Suppressor macrophage treated with lipopolysaccharide for 4 hours (primary cell): Measurements from ENCODE around the gene CWH43.
A peak's percentile ranks its signal among the peaks of the same experiment; 100 is the strongest.
"Not testable (repeated sequence)": the region's sequence is repeated elsewhere in the genome, so short reads cannot be mapped to it uniquely, and the experiment has no call there.

ENCODE experiments used
- DNase-seq: peaks from one replicate; pipeline ENCODE4 v3.0.0-alpha.2; 2020

CWH43 gene

DNA sequence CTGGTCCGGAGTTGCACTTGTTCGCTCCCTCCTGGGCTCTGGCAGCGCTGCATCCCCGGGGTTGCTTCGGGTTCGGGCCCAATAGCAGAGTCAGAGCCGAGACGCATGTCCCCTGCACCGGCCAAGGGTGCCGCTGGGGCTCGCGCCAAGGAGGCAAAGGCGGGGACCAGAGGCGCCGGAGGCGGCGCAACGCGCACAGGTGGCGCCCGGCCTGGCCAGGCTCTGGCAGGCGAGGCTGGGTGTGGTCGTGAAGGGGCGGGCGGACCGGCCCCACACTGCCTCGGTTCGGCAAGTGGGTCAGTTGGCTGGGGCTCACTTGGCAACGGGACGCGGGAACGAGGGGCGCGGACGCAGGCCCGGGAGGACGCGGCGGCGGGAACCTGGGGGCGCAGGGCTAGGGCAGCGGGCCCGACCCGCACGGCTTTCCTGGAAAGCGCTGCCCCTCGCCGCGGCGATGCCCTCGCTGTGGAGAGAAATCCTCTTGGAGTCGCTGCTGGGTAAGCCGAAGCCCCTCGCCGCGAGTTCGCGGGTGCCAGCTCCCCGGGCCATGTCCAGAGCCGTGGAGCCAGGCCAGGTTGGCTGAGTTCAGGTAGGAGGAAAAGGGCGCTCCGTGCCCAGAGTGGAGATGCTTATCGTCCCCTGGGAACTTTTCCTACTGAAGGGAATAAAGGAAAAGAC, at the start of gene CWH43:
TSS of gene CWH43 (plus strand) at position 300 of the 678 bp plus-strand sequence. CDS start at position 455, 155 bp downstream.
- DNase-seq, result no peak

DNA sequence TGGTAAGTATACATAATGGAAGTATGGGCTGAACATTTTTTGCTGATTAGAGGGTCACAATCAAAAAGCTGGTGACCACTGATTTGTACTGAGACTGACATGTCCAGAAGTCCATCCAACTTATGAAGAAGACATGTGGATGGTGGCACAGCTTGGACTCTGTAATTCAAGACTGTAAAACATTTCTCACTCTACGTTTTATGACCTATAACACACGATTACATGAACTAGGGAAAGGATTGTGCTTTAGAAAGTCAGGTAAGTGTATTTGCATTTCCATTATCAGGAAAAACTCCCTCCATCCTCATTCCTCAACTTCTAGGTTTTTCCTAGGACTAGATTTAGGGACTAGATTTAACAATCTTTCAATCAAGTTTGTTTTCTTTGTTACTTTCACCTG, 49.0 kb upstream of the CWH43 start:
- DNase-seq, result no peak

DNA sequence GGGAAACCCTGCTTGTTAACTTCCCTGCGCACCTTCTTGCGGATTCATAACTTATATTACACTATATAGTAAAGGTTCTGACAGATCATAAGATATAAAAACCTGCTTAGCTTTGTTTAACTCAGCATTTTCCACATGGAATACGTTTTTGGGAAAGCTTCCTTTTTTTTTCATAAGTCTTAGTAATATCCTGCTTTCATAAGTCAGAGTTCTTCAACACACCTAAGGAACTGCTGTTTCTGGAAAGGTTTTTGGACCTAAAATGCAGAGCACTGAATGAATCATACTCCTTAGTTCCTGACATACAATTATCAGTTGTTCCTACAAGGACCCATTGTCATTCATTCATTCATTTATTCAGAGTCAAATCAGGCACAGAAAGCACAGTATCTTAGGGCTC, 47.2 kb upstream of the CWH43 start:
- DNase-seq, result no peak

DNA sequence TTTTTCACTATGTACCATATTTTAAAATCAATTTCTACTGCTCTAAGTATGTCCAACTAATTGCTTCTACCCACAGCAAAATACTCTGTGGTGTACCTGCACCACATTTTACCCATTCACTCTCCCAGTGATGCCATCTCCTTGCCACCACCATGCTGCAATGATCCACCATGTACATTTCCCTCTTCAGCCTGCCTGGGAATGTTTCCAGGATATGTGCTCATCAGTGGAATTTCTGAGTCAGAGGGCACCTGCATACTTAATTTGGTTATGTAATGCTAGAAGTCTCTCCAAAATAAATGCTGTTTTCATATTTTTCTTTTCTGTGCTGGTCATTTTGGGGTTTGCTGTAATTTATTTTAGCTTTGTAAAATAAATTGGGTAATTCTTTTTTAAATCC, 46.3 kb upstream of the CWH43 start:
- DNase-seq, result no peak

DNA sequence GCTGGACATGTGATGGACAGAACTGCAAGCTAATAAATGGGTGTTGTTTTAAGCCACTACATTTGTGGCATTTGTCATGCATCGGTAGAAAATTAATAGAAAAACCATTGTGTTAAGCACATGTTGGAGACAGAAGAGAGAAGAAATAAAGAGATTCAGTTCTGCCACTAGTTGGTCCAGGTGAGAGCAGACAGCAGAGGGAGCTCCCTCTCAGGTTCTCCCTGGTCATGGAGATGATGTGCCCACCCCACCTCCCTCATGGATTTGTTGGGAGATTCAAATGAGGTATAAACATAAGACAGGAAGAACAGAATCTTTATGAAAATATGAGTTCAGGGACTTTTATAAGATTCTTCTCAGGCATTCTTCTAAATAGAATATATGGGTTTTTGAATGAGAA, 42.7 kb upstream of the CWH43 start:
- no peak for DNase-seq

DNA sequence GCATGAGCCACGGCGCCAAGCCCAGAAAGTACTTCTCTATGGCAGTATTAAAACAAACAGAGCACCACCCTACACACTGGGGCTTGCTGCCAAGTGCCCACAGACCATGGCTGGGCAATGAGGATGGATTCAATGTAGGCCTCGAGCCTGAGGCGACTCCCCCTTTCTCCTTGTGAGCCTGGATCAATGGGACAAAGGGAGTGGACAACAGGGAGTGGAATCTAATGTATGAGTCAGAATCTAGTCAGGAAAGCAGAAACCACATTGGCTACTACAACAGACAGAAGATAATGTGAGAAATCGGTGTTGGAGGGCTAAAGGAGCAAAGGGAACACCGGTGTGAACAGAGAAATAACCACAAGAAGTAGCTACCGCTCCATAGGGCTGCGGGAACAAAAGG, 41.8 kb upstream of the CWH43 start:
- no peak for DNase-seq

DNA sequence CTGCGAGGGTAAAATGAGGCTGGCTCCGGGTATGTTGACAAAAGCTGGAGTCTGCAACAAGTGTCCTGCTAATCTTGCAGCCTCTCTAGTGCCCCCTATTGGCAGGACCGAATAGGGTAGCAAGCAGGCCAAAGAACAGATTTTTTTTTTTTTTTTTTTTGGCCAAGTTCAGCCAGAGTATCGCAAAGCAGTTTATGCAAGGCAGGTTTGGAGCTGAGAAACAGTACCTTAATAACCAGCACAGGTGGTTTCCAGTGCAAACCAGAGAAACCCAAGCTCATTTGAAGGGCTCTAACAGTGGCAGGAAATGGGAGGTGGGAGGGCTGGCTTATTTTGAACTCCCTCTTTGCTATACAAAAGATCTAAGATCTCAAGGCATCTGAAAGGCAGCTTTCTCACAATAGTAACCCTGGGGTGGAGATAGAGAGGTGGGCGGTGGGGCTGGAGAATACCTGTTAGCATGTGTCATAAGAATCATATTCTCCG, 41.3 kb upstream of the CWH43 start:
- peak; percentile 35 for DNase-seq

DNA sequence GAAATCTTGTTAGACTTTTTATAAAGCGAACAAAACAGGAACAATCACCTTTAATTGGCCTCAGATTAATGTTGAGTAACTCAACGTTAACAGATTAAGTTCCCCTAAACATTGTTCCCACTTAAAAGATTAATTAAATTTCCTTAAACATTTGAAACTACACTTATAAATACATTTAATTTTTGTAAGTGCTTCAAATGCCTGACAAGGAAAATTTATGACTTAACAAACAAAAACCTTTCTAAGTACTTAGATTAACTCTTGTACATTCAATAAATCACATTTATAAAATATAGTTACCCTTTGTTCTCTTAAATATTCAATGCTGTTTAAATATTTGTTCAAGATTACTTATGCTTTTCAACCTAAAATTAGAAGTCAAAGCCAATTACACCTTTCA, 40.1 kb upstream of the CWH43 start:
- DNase-seq, result no peak

DNA sequence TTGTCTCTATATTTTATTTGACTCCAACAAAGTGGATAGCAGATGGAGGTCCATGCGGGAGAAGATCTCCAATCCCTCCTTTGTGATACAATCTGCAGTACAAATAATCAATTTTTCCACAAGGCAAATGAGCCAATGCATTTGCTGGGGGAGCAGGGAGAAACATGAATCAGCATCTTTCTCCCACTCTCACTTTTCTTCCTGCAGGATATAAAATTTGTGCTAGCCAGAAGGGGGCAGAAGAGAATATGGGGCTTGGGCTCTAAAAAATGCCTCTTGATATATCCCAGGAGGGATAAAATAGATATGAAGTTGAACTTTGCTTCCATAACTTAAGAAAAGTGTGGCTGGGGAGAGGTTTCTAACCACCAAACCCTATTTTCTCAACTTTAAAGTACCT, 38.3 kb upstream of the CWH43 start:
- no peak for DNase-seq

DNA sequence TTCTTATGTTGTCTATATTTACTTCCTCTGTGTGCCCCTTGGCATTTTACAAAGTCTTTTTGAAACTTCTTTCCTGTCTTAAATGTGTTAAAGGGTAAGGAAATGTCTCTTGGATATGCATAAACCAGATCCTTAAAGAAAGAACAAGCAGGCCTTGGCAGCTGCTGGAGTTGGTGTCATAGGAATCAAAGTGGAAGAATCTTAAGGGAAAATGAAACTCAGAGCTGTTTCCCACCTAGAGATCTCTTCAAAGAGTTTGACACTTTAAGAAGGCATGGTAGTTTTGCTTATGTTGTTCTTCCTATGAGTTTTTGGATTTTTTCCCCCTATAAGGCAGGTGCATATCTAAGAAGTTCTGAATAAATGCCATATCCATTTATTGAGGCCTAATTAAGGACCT, 37.0 kb upstream of the CWH43 start:
- no peak for DNase-seq

DNA sequence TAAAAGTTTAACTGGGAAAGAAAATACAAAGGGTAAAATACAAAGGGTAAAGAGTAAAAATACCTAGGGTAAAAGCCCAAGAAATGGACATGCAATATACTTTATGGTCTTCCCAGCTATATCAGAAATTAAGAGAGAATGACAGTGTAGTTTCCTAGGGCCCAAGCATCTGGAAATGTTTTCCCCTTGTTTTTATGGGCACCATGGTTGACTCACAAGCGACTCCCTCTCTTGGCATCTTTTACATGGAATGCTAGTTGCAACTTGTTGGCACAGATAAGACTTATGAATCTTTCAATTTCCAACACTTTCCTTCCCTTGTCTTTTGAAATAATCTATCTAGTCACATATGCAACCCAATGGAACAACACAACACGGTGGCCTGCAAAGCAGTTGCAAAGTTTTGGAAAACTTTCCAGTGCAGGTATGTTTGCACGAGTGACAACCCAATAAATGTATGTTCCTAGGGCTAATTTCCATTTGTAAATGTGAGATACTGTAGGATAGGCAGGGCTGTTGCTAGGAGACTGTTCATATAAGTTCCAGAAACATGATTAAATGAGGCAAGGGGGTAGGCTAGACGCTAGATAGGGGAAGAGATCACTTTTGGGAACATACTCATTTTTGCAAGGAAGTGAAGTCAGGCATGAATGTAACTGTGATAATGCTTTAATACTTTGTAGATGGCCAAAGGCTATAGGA, 36.4 kb upstream of the CWH43 start:
- no peak for DNase-seq

DNA sequence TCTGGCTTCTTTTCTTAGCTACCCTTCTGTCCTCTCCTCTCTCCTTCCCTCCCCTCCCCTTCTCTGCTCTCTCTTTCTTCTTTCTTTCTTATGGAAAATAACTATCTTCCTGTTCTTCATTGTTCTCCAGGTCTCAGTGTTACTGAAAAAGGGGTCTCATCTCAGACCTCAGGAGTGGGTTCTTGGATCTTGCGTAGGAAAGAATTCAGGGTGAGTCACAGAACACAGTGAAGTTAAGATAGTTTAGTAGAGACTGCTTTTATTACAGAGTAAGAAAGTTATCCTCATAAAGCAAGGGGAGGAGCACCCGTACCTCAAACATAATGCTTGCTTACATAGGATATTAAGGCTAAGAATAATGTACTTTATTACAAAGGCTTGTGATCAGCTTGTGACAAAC, 31.8 kb upstream of the CWH43 start:
- no peak for DNase-seq

DNA sequence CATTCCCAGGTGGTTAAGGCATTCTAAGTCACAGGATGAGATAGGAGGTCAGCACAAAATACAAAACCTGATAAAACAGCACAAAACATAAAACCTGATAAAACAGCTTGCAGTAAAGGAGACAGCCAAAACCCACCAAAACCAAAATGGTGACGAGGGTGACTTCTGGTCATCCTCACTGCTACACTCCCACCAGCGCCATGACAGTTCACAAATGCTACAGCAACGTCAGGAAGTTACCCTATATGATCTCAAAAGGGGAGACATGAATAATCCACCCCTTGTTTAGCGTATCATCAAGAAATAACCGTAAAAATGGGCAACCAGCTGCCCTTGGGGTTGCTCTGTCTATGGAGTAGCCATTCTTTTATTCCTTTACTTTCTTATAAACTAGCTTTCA, 28.7 kb upstream of the CWH43 start:
- DNase-seq, result not testable (repeated sequence)

DNA sequence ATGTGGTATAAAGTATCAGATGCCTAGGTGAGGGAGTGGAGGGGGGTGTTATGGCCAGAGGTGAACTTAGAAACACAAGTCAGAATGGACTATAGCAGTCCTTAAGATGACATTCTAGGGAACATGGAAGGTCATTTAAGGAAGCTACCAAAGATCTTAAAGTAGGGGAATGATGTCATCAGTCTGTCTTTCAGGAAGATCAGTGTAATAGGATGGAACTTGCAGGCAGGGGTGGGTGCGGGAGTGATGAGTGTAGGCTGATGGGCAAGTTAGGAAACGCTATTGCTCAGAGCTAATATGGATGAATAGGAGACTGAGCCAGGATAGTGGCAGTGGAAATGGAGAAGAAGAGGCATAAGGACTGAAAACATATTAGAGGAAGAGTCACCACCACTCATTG, 27.5 kb upstream of the CWH43 start:
- DNase-seq, result peak; percentile 22

DNA sequence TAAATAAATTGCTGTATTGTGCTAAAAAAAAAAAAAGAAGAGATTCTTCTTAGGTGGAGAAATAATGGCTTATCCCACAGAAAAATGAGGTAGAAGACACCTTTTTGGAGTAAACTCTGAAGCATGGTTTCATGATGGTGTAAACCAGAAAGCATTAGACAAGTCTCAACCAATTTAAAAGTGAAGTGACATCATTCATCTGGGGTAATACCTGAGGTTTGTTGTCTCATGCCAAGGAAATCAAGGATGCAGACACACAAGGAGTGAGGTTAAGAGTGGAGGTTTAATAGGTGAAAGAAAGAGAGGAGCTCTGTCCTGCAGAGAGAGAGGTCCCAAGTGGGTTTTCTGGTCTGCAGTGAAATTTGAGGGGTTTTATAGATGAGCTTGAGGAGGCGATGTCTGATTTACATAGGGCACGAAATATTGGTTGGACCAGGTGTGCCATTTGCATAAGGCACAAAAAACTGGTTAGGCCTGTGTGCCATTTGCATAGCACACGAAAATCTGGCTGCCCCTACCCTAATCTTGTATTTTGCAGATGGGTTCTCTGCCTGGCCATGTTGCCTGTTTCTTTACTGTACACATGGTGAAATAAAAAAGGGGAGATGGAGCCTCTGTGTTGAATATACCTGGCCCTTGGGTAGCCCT, 25.0 kb upstream of the CWH43 start:
- DNase-seq, result no peak

DNA sequence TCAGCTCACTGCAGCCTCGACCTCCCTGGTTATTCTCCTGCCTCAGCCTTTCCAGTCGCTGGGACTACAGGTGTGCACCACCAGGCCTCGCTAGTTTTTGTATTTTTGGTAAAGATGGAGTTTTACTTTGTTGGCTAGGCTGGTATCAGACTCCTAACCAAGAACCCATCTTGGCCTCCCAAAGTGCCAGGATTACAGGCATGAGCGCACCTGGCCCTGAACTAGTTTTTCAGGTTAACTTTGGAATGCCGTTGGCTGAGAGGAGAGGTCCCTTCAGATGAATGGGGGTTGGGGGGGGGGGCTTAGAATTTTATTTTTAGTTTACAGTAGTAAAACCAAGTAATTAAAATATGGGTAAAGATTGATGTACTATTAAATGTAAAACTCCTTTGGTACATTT, 23.4 kb upstream of the CWH43 start:
- DNase-seq, result no peak

DNA sequence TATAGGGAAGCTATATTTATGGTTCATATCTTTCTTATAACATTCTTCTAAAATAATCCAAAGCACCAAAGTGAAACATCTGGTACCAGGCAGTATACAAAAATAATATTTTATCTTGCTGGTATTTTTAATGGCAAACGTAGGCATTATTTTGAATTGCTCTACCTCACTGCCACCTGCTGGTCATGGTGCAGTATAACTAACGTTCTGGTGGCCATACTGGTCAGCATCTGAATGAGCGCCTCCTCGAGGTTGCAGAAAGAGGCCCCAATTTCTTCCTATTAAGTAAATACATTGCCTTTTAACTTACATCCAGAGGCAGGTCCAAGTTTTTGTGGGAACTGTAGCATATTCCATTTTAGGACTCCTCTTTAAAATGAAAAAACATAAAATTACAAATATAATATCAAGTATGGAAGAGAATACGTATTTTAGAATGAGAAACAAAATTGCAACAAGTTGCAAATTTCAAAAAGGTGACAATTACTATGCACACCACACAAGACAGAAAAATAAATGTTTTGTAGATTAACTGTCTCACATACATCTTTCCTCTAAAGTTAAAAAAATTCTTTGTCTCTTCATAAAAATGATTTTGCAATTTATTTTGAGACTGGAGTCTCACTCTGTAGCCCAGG, 22.9 kb upstream of the CWH43 start:
- DNase-seq, result peak; percentile 90

DNA sequence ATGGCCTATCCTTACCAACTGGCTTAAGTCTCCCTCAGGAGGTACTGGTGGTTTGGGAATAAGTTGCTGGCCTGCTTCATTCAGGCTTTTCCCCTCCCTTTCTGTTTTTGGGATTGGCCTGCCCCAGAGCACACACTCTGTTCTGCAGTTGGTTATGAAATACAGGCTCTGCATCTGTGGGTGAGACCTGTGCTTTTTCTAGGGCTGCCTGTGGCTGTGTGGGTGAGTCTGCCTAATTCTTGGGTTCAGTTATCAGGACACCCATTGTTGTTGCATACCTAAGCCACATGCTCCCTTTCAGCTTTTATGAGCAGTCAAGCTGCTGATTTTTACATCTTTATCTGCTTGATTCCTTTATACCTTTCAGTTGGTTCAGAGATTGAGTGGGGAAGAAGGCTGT, 19.0 kb upstream of the CWH43 start:
- no peak for DNase-seq

DNA sequence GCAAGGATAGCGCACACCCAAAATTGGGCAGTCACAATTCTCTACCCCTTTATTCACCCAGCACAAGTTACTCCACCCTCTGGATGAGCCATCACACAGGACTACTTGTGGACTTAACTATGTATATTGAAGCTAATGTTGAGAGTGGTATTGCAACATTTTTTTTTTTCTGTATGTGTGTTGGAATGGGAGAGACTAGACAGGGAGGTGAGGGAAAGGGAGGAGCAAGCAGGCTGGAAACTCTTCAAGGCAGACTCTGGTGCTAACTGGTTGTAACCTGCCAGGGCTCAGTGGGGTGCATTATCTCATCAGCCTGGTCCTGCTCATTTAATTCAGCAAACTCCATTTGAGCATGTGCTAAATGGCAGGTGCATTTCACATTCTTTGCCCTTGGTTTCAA, 18.4 kb upstream of the CWH43 start:
- no peak for DNase-seq

DNA sequence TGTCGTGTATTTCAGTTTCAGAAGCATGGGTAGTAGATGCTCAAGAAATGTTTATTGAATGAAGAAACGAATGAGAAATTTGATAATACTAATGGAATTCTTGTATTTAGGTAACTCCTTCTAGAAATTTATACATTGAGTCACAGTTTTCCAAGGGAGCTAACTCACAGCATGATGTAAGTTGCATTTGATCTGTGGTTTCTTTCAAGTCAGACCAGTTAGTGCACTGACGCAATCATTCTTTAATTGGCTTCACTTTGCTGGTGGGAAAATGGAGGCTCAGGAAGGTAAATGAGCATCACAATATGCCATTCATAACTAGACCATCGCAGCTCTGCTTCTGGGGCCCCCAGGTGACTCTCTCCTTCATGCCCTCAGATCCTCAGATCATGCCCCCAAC, 17.3 kb upstream of the CWH43 start:
- DNase-seq, result no peak

DNA sequence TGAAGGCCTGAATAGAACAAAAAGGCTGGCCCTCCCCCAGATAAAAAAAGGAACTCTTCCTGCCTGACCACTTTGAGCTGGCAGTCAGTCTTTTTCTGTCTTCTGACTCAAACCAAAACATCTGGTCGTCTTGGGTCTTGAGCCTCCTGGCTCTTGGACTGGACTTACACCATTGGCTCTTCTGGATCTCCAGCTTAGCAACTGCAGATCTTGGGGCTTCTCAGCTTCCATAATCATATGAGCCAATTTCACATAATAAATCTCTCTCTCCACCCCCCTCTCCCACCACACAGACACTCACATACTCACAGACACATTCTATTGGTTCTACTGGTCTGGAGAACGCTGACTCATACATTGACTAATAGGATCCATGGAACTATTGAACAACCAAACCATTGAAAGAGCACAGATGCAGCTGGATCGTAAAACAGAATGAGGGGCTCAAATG, 15.6 kb upstream of the CWH43 start:
- DNase-seq, result no peak

DNA sequence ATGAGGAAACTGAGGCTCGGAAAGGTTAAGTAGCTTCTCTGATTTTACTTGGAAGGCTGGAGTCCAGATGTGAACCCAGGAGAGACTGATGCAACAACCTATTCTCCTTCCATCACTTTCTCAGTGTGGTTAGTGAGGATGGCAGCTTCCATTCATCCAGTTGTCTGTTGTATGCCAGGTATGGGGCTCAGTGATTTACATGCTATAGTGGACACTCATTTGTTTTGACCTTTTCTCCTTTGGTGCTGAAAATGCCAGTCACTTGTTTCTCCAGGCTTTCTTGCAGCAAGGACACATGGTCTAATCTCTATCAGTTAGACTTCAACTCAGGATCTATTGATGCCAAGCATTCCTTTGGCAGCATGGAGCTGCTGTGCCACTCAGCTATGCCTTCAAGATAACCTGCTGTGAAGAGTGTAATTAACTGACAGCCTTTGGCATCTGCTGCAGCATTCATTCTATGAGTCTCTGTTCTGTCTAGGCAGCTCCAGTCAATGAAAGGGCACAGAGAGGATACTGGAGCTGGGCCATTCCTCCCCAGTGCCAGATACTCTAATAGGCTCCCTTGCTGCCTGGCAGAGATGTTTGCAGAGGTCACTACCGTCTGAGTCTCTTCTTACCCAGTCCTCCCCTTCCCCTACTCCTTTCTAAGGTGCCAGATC, 11.0 kb upstream of the CWH43 start:
- no peak for DNase-seq

DNA sequence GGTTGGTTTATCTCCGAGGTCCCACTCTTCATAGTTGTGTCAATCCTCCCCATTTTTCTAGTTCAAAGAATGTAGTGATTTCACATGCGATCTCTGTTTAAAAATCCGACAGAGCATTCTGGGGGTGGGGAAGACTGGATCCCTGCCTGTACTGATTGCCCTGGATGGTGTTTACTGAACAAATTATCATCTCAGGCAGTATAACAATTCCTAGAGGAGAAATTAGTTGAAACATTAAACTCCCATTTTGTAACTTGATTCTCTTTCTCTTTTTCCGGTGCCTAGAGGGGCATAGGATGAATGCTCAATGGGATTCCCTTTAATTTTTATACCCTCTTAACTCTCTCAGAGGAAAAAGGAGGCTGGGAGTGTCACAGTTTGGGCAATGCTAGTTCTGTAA, 10.0 kb upstream of the CWH43 start:
- no peak for DNase-seq
